ENCODE data around the gene ZMYND8.
"Not testable (repeated sequence)": the region's sequence is repeated elsewhere in the genome, so short reads cannot be mapped to it uniquely, and the experiment has no call there.

ZMYND8 gene

DNA sequence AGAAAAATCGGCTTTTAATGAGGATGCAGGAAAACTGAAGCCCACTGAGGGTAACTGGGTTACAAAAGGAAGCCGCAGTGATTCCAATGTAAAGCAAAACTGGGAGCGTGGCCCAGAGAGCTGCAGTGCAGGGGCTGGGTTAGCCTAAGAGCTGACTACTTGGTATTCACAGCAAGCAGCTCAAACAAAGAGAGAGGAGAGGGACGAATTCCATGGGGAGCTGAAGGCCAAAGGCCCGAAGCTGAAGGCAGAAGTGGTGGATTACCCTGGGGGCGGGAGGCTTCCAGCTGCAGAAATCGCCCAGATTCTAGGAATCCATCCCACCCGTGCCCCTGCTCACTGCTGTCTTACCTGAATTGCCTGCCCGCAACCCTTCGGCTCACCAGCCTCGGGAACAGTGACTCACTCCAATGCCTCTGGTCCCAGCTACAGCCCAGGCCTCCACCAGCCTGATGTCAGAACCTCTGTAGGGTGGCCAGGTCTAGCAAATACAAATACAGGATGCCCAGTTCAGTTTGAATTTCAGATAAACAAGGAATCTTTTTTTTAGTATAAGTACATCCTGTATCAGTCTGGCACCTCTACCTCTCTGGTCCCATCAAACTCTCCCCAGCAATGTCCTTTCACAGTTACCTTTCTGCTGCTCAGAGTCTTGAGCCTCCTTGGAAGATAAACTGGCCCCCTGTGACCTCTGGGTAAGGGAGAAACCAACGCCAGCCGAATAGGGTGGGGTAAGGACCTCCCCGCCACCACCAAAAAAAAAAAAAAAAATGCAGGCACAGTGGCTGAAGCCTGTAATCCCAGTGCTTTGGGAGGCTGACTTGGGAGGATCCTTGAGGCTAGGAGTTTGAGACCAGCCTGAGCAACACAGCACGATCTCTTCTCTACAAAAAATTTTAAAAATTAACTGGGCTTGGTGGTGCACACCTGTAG is 14.6 kb upstream of the ZMYND8 start:
- Histone ChIP-seq H3K9ac (ENCODE audit: low read depth in 1 of 2, low read length in 2 of 2) (no peak overlapping the region), H3K4me1 (ENCODE audit: control insufficient read depth in 1 of 2, insufficient read depth in 2 of 2, low read length in 2 of 2) (no peaks in the 10 kb centered on the region), H3K27ac (ENCODE audit: low read depth, low read length) (no peak overlapping the region), H3K9me3 (ENCODE audit: control insufficient read depth in 1 of 2, low read length in 2 of 2) (no peaks in the 10 kb centered on the region), H3K4me3 (ENCODE audit: low read depth in 1 of 2, low read length in 2 of 2) (no peak overlapping the region), H3K36me3 (ENCODE audit: control insufficient read depth in 1 of 2, insufficient read depth in 2 of 2, low read length in 2 of 2) (no peaks in the 10 kb centered on the region), H3K27me3 (ENCODE audit: control insufficient read depth in 1 of 2, insufficient read depth in 2 of 2, low read length in 2 of 2) (no peaks in the 10 kb centered on the region)

- Histone ChIP-seq H3K4me3 (ENCODE audit: low read depth in 1 of 2, low read length in 2 of 2) (no peak overlapping the region), H3K9me3 (ENCODE audit: control insufficient read depth in 1 of 2, low read length in 2 of 2) (no peaks in the 10 kb centered on the region), H3K27me3 (ENCODE audit: control insufficient read depth in 1 of 2, insufficient read depth in 2 of 2, low read length in 2 of 2) (no peaks in the 10 kb centered on the region), H3K9ac (ENCODE audit: low read depth in 1 of 2, low read length in 2 of 2) (no peak overlapping the region), H3K27ac (ENCODE audit: low read depth, low read length) (no peak overlapping the region), H3K4me1 (ENCODE audit: control insufficient read depth in 1 of 2, insufficient read depth in 2 of 2, low read length in 2 of 2) (no peaks in the 10 kb centered on the region), H3K36me3 (ENCODE audit: control insufficient read depth in 1 of 2, insufficient read depth in 2 of 2, low read length in 2 of 2) (no peaks in the 10 kb centered on the region)
Observed at GRCh38 chr20:47370214-47370613, 13.7 kb upstream of the ZMYND8 start.

DNA sequence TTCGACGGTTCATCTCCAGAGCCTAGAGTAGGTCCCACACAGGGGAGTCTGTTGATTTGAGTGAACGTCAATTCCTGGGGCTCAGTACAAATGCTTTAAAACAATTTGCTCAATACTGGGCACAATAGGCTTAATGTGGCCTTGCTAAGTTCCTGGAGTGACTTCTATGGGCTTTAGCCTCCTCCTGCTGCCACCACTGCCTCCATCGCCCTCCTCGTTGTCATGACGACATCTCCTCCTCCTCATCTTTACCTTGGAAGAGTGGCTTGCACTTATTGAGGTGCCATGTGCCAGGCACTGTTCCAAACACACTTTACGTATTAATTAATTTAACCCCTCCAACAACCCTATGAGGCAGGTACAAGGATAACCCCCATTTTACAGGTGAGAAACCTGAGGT is 11.8 kb upstream of the ZMYND8 start:
- H3K9ac ChIP-seq (ENCODE audit: low read depth in 1 of 2, low read length in 2 of 2): no peak overlapping the region
- H3K9me3 ChIP-seq (ENCODE audit: control insufficient read depth in 1 of 2, low read length in 2 of 2): no peaks in the 10 kb centered on the region
- H3K4me1 ChIP-seq (ENCODE audit: control insufficient read depth in 1 of 2, insufficient read depth in 2 of 2, low read length in 2 of 2): no peaks in the 10 kb centered on the region
- no peak overlapping the region for H3K27ac ChIP-seq (ENCODE audit: low read depth, low read length)
- H3K27me3 ChIP-seq (ENCODE audit: control insufficient read depth in 1 of 2, insufficient read depth in 2 of 2, low read length in 2 of 2): no peaks in the 10 kb centered on the region
- H3K36me3 ChIP-seq (ENCODE audit: control insufficient read depth in 1 of 2, insufficient read depth in 2 of 2, low read length in 2 of 2): no peaks in the 10 kb centered on the region
- no peak overlapping the region for H3K4me3 ChIP-seq (ENCODE audit: low read depth in 1 of 2, low read length in 2 of 2)

DNA sequence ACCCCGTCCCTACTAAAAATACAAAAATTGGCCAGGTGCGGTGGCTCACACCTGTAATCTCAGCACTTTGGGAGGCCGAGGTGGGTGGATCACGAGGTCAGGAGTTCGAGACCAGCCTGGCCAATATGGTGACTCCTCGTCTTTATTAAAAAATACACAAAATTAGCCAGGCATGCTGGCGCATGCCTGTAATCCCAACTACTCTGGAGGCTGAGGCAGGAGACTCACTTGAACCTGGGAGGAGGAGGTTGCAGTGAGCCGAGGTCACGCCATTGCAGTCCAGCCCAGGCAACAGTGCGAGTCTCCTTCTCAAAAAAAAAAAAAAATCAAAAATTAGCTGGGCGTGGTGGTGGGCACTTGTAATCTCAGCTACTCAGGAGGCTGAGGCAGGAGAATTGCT is 9.8 kb upstream of the ZMYND8 start:
- not testable (repeated sequence) for H3K4me1 ChIP-seq (ENCODE audit: control insufficient read depth in 1 of 2, insufficient read depth in 2 of 2, low read length in 2 of 2); H3K27ac ChIP-seq (ENCODE audit: low read depth, low read length); H3K4me3 ChIP-seq (ENCODE audit: low read depth in 1 of 2, low read length in 2 of 2); H3K9me3 ChIP-seq (ENCODE audit: control insufficient read depth in 1 of 2, low read length in 2 of 2); H3K36me3 ChIP-seq (ENCODE audit: control insufficient read depth in 1 of 2, insufficient read depth in 2 of 2, low read length in 2 of 2); H3K9ac ChIP-seq (ENCODE audit: low read depth in 1 of 2, low read length in 2 of 2); H3K27me3 ChIP-seq (ENCODE audit: control insufficient read depth in 1 of 2, insufficient read depth in 2 of 2, low read length in 2 of 2)

DNA sequence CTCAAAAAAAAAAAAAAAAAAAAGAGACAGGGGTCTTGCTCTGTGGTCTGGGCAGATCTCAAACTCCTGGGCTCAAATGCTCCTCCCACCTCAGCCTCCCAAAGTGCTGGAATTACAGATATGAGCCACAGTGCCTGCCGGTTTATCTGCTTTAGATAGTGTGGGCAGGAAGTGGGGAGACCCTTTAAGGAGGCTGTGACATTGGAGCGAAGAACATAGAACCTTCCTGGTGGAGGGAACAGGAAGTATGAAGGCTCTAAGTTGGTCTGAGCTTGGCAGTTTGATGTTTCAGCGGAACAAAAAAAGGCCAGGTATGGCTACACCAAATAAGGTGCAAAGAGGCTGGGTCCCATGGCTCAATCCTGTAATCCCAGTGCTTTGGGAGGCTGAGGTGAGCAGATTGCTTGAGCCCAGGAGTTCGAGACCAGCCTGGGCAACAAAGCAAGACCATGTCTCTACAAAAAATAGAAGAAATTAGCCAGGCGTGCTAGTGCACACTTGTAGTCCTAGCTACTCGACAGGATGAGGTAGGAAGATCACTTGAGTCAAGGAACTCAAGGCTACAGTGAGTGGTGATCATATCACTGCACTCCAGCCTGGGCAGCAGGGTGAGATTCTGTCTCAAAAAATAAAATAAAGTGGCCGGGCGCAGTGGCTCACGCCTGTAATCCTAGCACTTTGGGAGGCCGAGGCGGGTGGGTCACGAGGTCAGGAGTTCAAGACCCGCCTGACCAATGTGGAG is 8.7 kb upstream of the ZMYND8 start:
- Histone ChIP-seq H3K27ac (ENCODE audit: low read depth, low read length) (no peak overlapping the region), H3K4me1 (ENCODE audit: control insufficient read depth in 1 of 2, insufficient read depth in 2 of 2, low read length in 2 of 2) (peaks cover 13 to 14% of the 10 kb centered on the region in 2 donors), H3K27me3 (ENCODE audit: control insufficient read depth in 1 of 2, insufficient read depth in 2 of 2, low read length in 2 of 2) (no peaks in the 10 kb centered on the region)

GRCh38 chr20:47362361-47363219 is 6.1 kb upstream of the ZMYND8 start:
- H3K27me3 ChIP-seq (ENCODE audit: control insufficient read depth in 1 of 2, insufficient read depth in 2 of 2, low read length in 2 of 2): no peaks in the 10 kb centered on the region
- no peak overlapping the region for H3K9ac ChIP-seq (ENCODE audit: low read depth in 1 of 2, low read length in 2 of 2)
- no peak overlapping the region for H3K27ac ChIP-seq (ENCODE audit: low read depth, low read length)
- no peaks in the 10 kb centered on the region for H3K36me3 ChIP-seq (ENCODE audit: control insufficient read depth in 1 of 2, insufficient read depth in 2 of 2, low read length in 2 of 2)
- H3K4me1 ChIP-seq (ENCODE audit: control insufficient read depth in 1 of 2, insufficient read depth in 2 of 2, low read length in 2 of 2): peaks cover 36 to 40% of the 10 kb centered on the region in 2 donors
- H3K4me3 ChIP-seq (ENCODE audit: low read depth in 1 of 2, low read length in 2 of 2): no peak overlapping the region
- no peaks in the 10 kb centered on the region for H3K9me3 ChIP-seq (ENCODE audit: control insufficient read depth in 1 of 2, low read length in 2 of 2)

More for the DNA sequence above, 8.7 kb upstream of the ZMYND8 start:
- no peaks in the 10 kb centered on the region for H3K36me3 ChIP-seq (ENCODE audit: control insufficient read depth in 1 of 2, insufficient read depth in 2 of 2, low read length in 2 of 2)
- no peaks in the 10 kb centered on the region for H3K9me3 ChIP-seq (ENCODE audit: control insufficient read depth in 1 of 2, low read length in 2 of 2)
- no peak overlapping the region for H3K9ac ChIP-seq (ENCODE audit: low read depth in 1 of 2, low read length in 2 of 2)
- no peak overlapping the region for H3K4me3 ChIP-seq (ENCODE audit: low read depth in 1 of 2, low read length in 2 of 2)

GRCh38 chr20:47361057-47361915 is 4.8 kb upstream of the ZMYND8 start:
- Histone ChIP-seq H3K9ac (ENCODE audit: low read depth in 1 of 2, low read length in 2 of 2) (peak overlapping the region; percentile 65 to 79), H3K27ac (ENCODE audit: low read depth, low read length) (peak overlapping the region; percentile 87), H3K27me3 (ENCODE audit: control insufficient read depth in 1 of 2, insufficient read depth in 2 of 2, low read length in 2 of 2) (no peaks in the 10 kb centered on the region), H3K4me1 (ENCODE audit: control insufficient read depth in 1 of 2, insufficient read depth in 2 of 2, low read length in 2 of 2) (peaks cover 48 to 51% of the 10 kb centered on the region in 2 donors), H3K9me3 (ENCODE audit: control insufficient read depth in 1 of 2, low read length in 2 of 2) (no peaks in the 10 kb centered on the region), H3K4me3 (ENCODE audit: low read depth in 1 of 2, low read length in 2 of 2) (peak overlapping the region in 1 of 2 donors; percentile 37), H3K36me3 (ENCODE audit: control insufficient read depth in 1 of 2, insufficient read depth in 2 of 2, low read length in 2 of 2) (no peaks in the 10 kb centered on the region)

- Histone ChIP-seq H3K36me3 (ENCODE audit: control insufficient read depth in 1 of 2, insufficient read depth in 2 of 2, low read length in 2 of 2) (no peaks in the 10 kb centered on the region), H3K9me3 (ENCODE audit: control insufficient read depth in 1 of 2, low read length in 2 of 2) (no peaks in the 10 kb centered on the region), H3K9ac (ENCODE audit: low read depth in 1 of 2, low read length in 2 of 2) (peak overlapping the region; percentile 65 to 79), H3K4me3 (ENCODE audit: low read depth in 1 of 2, low read length in 2 of 2) (peak overlapping the region in 1 of 2 donors; percentile 37), H3K27ac (ENCODE audit: low read depth, low read length) (peak overlapping the region; percentile 87), H3K4me1 (ENCODE audit: control insufficient read depth in 1 of 2, insufficient read depth in 2 of 2, low read length in 2 of 2) (peaks cover 56 to 58% of the 10 kb centered on the region in 2 donors), H3K27me3 (ENCODE audit: control insufficient read depth in 1 of 2, insufficient read depth in 2 of 2, low read length in 2 of 2) (no peaks in the 10 kb centered on the region)
Observed at GRCh38 chr20:47360297-47361056, 4.0 kb upstream of the ZMYND8 start.
